SK-N-SH (cell line): ENCODE data around the gene TRIM40. TPM values are rescaled to one million over a fixed set of nuclear protein-coding genes. Genes with fewer than 3 reads are reported as not detected.

ENCODE experiments used
- CTCF ChIA-PET: fragments of 300-600, 350-600 bp; formaldehyde crosslinking; extraction: SDS; loops from one replicate; lab custom pipeline; 2021; lab: Yijun Ruan, JAX
- POLR2A ChIA-PET: fragments of 350-600 bp; sonication (Branson Sonifier 250); formaldehyde crosslinking; extraction: SDS; loops from one replicate; lab custom pipeline; 2020; ENCODE audit warnings: antibody characterized with exemption, inconsistent platforms; lab: Yijun Ruan, JAX
- DNase-seq: peaks from one replicate; pipeline ENCODE4 v3.0.0; 2012
- H2AFZ ChIP-seq: fragments of 200-600 bp; sonication (generic); 2 replicates; pipeline ENCODE4 v1.8.1; 2016; ENCODE audit warnings: antibody characterized with exemption, mild to moderate bottlenecking, low read depth
- H3F3A ChIP-seq: fragments of 200-600 bp; sonication (generic); replicated peaks from 2 replicates; pipeline ENCODE3; 2016; ENCODE audit warnings: antibody characterized with exemption, mild to moderate bottlenecking; ENCODE audit not compliant: insufficient read depth
- H3K27ac ChIP-seq, 2 experiments: fragments of 200-500 bp in 1 of 2; fragments of 200-600 bp in 1 of 2; sonication (Bioruptor generic) in 1 of 2; sonication (generic), shearing (Covaris generic) in 1 of 2; 2 replicates each; pipeline versions ENCODE4 v1.5.1 to v1.6.1; 2014 to 2016; ENCODE audit warnings: low read depth in 2 of 2, inconsistent platforms in 1 of 2, low read length in 1 of 2, mild to moderate bottlenecking in 1 of 2, mixed read lengths in 1 of 2
- H3K27me3 ChIP-seq: fragments of 200-600 bp; sonication (generic), shearing (Covaris generic); 2 replicates; pipeline ENCODE4 v1.6.1; 2016; ENCODE audit warnings: mixed run types; ENCODE audit not compliant: insufficient read depth
- H3K36me3 ChIP-seq, 2 experiments: fragments of 200-500 bp in 1 of 2; fragments of 200-600 bp in 1 of 2; sonication (Bioruptor generic) in 1 of 2; sonication (generic) in 1 of 2; replicated peaks in 1 of 2; 2 replicates each; pipeline versions ENCODE3 to v1.5.1; 2014 to 2016; ENCODE audit warnings: low read length in 1 of 2, mild to moderate bottlenecking in 1 of 2; ENCODE audit not compliant: insufficient read depth in 2 of 2, control insufficient read depth in 1 of 2
- H3K4me1 ChIP-seq, 2 experiments: fragments of 200-500 bp in 1 of 2; fragments of 200-600 bp in 1 of 2; sonication (Bioruptor generic) in 1 of 2; sonication (generic), shearing (Covaris generic) in 1 of 2; 2 replicates each; pipeline versions ENCODE4 v1.5.1 to v1.6.1; 2014 to 2016; ENCODE audit warnings: low read depth in 1 of 2, low read length in 1 of 2, mixed run types in 1 of 2; ENCODE audit not compliant: insufficient read depth in 2 of 2, control insufficient read depth in 1 of 2
- H3K4me2 ChIP-seq: fragments of 200-600 bp; sonication (generic), shearing (Covaris generic); 2 replicates; pipeline ENCODE4 v1.6.1; 2017; ENCODE audit warnings: mixed run types
- H3K4me3 ChIP-seq, 2 experiments: fragments of 200-500 bp in 1 of 2; fragments of 200-600 bp in 1 of 2; sonication (Bioruptor generic) in 1 of 2; sonication (generic), shearing (Covaris generic) in 1 of 2; 2 replicates each; pipeline versions ENCODE4 v1.5.1 to v1.8.1; 2014 to 2016; ENCODE audit warnings: low read depth in 2 of 2, inconsistent platforms in 1 of 2, low read length in 1 of 2, mild to moderate bottlenecking in 1 of 2, mixed read lengths in 1 of 2, moderate library complexity in 1 of 2
- H3K79me2 ChIP-seq: fragments of 200-600 bp; sonication (generic); 2 replicates; pipeline ENCODE4 v1.8.1; 2017; ENCODE audit warnings: mild to moderate bottlenecking; ENCODE audit not compliant: insufficient read depth
- H3K9ac ChIP-seq: fragments of 200-600 bp; sonication (generic); 2 replicates; pipeline ENCODE4 v1.6.1; 2017; ENCODE audit warnings: mixed run types
- H3K9me2 ChIP-seq: fragments of 200-600 bp; sonication (generic); 2 replicates; pipeline ENCODE4 v1.6.1; 2017; ENCODE audit warnings: mixed run types
- H3K9me3 ChIP-seq: fragments of 200-600 bp; sonication (generic); 2 replicates; pipeline ENCODE4 v1.6.1; 2017; ENCODE audit warnings: mixed run types, mild to moderate bottlenecking, moderate library complexity
- H4K20me1 ChIP-seq: fragments of 200-600 bp; sonication (generic); 2 replicates; pipeline ENCODE4 v1.6.1; 2017; ENCODE audit warnings: mild to moderate bottlenecking, mixed run types; ENCODE audit not compliant: insufficient read depth
- CTCF ChIP-seq: fragments of 200-600 bp; sonication (generic); IDR thresholded peaks from 2 replicates; pipeline ENCODE4 v1.6.1; 2017; ENCODE audit warnings: antibody characterized with exemption, mild to moderate bottlenecking, moderate library complexity
- ELF1 ChIP-seq: IDR thresholded peaks from 2 replicates; pipeline ENCODE4 v1.4.0; 2012
- EZH2phosphoT487 ChIP-seq: fragments of 200-600 bp; sonication (generic); IDR thresholded peaks from 2 replicates; pipeline ENCODE4 v1.6.1; 2017; ENCODE audit warnings: low read depth, mixed run types, mild to moderate bottlenecking, antibody characterized with exemption, moderate library complexity, borderline replicate concordance
- FOSL2 ChIP-seq: IDR thresholded peaks from 2 replicates; pipeline ENCODE4 v1.4.0; 2012; ENCODE audit warnings: low read depth, mild to moderate bottlenecking, moderate library complexity, borderline replicate concordance
- FOXJ3 ChIP-seq: sonication (generic); formaldehyde crosslinking; IDR thresholded peaks from 2 replicates; pipeline ENCODE4 v1.5.1; 2020; ENCODE audit warnings: mild to moderate bottlenecking, missing genetic modification reagents
- JUND ChIP-seq: IDR thresholded peaks from 2 replicates; pipeline ENCODE4 v1.4.0; 2012
- MEF2A ChIP-seq: IDR thresholded peaks from 2 replicates; pipeline ENCODE4 v1.4.0; 2012; ENCODE audit warnings: low read depth, borderline replicate concordance
- MXI1 ChIP-seq: IDR thresholded peaks from 2 replicates; pipeline ENCODE4 v1.6.1; 2012; ENCODE audit warnings: mild to moderate bottlenecking, low read depth, low read length, improper control_type of control experiment
- NFIC ChIP-seq: IDR thresholded peaks from 2 replicates; pipeline ENCODE4 v1.4.0; 2012; ENCODE audit warnings: borderline replicate concordance
- PBX3 ChIP-seq: IDR thresholded peaks from 2 replicates; pipeline ENCODE4; 2012
- RFX5 ChIP-seq: IDR thresholded peaks from 2 replicates; pipeline ENCODE4 v1.6.1; 2012; ENCODE audit warnings: mild to moderate bottlenecking, improper control_type of control experiment, low read length
- RXRA ChIP-seq: IDR thresholded peaks from 2 replicates; pipeline ENCODE4 v1.4.0; 2012; ENCODE audit warnings: low read depth, mild to moderate bottlenecking, borderline replicate concordance
- SIN3A ChIP-seq: IDR thresholded peaks from 2 replicates; pipeline ENCODE4 v1.6.1; 2012; ENCODE audit warnings: low read depth, mild to moderate bottlenecking, low read length, moderate library complexity, borderline replicate concordance
- SMC3 ChIP-seq: IDR thresholded peaks from 2 replicates; pipeline ENCODE4 v1.6.1; 2012; ENCODE audit warnings: low read depth, low read length, improper control_type of control experiment
- TCF12 ChIP-seq: IDR thresholded peaks from 2 replicates; pipeline ENCODE4 v1.4.0; 2012
- WGBS: methylation state at CpG from one replicate; pipeline ENCODE4 v1.1.6; 2017; ENCODE audit warnings: low lambda C conversion rate; 5-methylcytosine and 5-hydroxymethylcytosine counted together
- polyA plus RNA-seq, 3 experiments: library from polyadenylated mRNA; depleted of rRNA; stranded (reverse); fragments of >200 nt; gene quantifications; 2 replicates each; pipeline ENCODE4 v1.2.3, GENCODE V29; 2012
- TF ChIP-seq, protein P1 (sequence below): fragments of 150-350 bp; IDR thresholded peaks from 2 replicates; pipeline ENCODE4 v1.6.1; 2016; ENCODE audit warnings: mild to moderate bottlenecking, low read depth, low read length
- TF ChIP-seq, protein P2 (sequence below): IDR thresholded peaks from 2 replicates; pipeline ENCODE4 v1.4.0; 2012; ENCODE audit warnings: low read depth, borderline replicate concordance

Gene TRIM40
- polyA plus RNA-seq, 1 of the 3 experiments (the other 2 are of a cell fraction) = not detected

DNA sequence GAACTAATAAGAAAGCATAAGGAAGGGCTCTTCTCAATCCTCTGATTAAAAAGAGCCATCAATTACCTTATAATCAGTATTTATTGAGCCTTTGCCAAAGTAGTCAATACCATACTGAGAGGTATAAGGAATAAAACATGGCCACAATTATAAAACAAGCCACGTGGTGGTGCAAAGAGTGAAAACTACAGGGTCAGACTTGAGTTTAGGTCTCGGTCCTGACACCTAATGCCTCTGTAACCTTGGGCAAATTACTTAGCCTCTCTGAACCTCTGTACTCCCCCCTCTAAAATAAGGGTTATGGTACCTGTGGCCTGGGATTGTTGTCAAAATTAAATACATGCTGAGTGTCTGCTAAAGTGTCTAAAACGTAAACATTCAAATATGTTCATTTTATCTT lies 13.3 kb downstream of the TRIM40 start:
- Histone ChIP-seq H4K20me1 (no peaks in the 10 kb centered on the region), H3K79me2 (no peaks in the 10 kb centered on the region), H2AFZ (no peak overlapping the region), H3K4me3 (no peak overlapping the region), H3K36me3 (no peaks in the 10 kb centered on the region), H3K27ac (no peak overlapping the region), H3K4me2 (no peak overlapping the region), H3K27me3 (peaks cover 22% of the 10 kb centered on the region), H3K9me3 (no peaks in the 10 kb centered on the region), H3K9me2 (no peaks in the 10 kb centered on the region), H3K4me1 (peaks cover 0 to 2% of the 10 kb centered on the region in 2 experiments; a peak in 1 of 4 replicates), H3K9ac (no peak overlapping the region), H3F3A (no peaks in the 10 kb centered on the region)
- no peak for DNase-seq
- no peak for TF ChIP-seq ELF1
- peak; percentile 15; the same call in 1 of the 2 replicates for TF ChIP-seq SMC3
- TF ChIP-seq CTCF = peak; percentile 24; the same call in 1 of the 2 replicates
- no peak for TF ChIP-seq MEF2A
- ChIA-PET CTCF (interaction anchor here (1.3 to 9.3 kb wide), 2 partner anchors 18 to 24 kb away, joined by 4 to 91 read pairs; no protein-coding TSS in a partner anchor), POLR2A (no interaction called here)
- WGBS = 16% methylated on average over 3 of the region's 3 CpGs

DNA sequence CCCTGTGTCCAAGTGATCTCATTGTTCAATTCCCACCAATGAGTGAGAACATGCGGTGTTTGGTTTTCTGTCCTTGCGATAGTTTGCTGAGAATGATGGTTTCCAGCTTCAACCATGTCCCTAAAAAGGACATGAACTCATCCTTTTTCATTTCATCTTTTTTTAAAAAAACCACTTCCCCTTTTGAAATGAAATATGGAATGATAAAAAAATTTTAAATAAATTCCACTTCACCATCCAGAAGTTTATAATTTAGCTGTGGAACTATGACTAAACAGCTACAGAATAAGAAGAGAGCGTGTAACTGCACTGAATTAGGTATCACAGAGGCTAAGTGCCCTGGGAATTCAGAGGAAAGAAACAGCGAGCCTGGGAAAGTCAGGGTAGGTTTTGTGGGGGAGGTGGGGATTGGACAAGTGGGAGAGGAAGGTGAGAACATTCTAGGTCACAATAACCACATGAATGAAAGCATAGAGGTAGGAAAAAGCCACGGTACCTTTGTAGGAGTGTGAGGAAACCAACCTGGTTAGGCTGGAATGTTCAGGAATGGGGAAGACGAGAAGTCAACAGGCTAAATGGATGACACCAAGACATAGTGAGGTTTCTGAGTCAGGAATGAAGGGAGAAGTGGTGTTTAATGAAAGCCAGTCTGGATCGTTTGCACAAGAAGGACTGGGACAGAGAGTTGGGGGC lies 14.1 kb downstream of the TRIM40 start:
- no peaks in the 10 kb centered on the region; a peak in 1 of 4 replicates for H3K4me1 ChIP-seq
- no peak overlapping the region for H3K4me2 ChIP-seq
- DNase-seq = no peak
- no peak overlapping the region for H3K9ac ChIP-seq
- peaks cover 18% of the 10 kb centered on the region; the same call in 1 of the 2 replicates for H3K27me3 ChIP-seq
- H4K20me1 ChIP-seq = no peaks in the 10 kb centered on the region
- no peaks in the 10 kb centered on the region for H3K9me3 ChIP-seq
- 23% methylated on average over 7 of the region's 7 CpGs for WGBS
- no peak overlapping the region for H3K27ac ChIP-seq
- H3K79me2 ChIP-seq = no peaks in the 10 kb centered on the region
- no peaks in the 10 kb centered on the region for H3F3A ChIP-seq
- no peaks in the 10 kb centered on the region for H3K36me3 ChIP-seq
- no peak overlapping the region for H3K4me3 ChIP-seq
- POLR2A ChIA-PET = no interaction called here
- CTCF ChIA-PET = interaction anchor here (2.8 to 6.4 kb wide), 2 partner anchors 18 to 47 kb away, joined by 11 to 38 read pairs; no protein-coding TSS in a partner anchor
- H2AFZ ChIP-seq = no peak overlapping the region
- no peaks in the 10 kb centered on the region for H3K9me2 ChIP-seq
- TF ChIP-seq PBX3 = no peak
- TF ChIP-seq SIN3A = no peak
- no peak for TF ChIP-seq TCF12
- no peak for TF ChIP-seq MXI1
- TF ChIP-seq, protein P1, sequence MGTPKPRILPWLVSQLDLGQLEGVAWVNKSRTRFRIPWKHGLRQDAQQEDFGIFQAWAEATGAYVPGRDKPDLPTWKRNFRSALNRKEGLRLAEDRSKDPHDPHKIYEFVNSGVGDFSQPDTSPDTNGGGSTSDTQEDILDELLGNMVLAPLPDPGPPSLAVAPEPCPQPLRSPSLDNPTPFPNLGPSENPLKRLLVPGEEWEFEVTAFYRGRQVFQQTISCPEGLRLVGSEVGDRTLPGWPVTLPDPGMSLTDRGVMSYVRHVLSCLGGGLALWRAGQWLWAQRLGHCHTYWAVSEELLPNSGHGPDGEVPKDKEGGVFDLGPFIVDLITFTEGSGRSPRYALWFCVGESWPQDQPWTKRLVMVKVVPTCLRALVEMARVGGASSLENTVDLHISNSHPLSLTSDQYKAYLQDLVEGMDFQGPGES = no peak
- no peak for TF ChIP-seq RFX5
- TF ChIP-seq, protein P2, sequence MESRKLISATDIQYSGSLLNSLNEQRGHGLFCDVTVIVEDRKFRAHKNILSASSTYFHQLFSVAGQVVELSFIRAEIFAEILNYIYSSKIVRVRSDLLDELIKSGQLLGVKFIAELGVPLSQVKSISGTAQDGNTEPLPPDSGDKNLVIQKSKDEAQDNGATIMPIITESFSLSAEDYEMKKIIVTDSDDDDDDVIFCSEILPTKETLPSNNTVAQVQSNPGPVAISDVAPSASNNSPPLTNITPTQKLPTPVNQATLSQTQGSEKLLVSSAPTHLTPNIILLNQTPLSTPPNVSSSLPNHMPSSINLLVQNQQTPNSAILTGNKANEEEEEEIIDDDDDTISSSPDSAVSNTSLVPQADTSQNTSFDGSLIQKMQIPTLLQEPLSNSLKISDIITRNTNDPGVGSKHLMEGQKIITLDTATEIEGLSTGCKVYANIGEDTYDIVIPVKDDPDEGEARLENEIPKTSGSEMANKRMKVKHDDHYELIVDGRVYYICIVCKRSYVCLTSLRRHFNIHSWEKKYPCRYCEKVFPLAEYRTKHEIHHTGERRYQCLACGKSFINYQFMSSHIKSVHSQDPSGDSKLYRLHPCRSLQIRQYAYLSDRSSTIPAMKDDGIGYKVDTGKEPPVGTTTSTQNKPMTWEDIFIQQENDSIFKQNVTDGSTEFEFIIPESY = no peak
- TF ChIP-seq JUND = no peak
- TF ChIP-seq NFIC = no peak
- no peak for TF ChIP-seq FOXJ3 (CRISPR knock-in tag)
- no peak for TF ChIP-seq FOSL2
- no peak for TF ChIP-seq EZH2phosphoT487
- TF ChIP-seq RXRA = no peak
- no peak for TF ChIP-seq CTCF
